Calu3 (cell line): Measurements from ENCODE around the gene AHNAK. TPM values are rescaled to one million over a fixed set of nuclear protein-coding genes. Genes with fewer than 3 reads are reported as not detected.
A peak's percentile ranks its signal among the peaks of the same experiment; 100 is the strongest.
"Not testable (repeated sequence)": the region's sequence is repeated elsewhere in the genome, so short reads cannot be mapped to it uniquely, and the experiment has no call there.

Source experiments
- BruUV-seq: library from RNA; stranded (reverse); fragments of 400-500 nt; replicated peaks from 2 replicates; lab custom pipeline; 2021; lab: Mats Ljungman, UMichigan
- CTCF ChIA-PET: fragments of 300-600 bp; sonication (Branson Sonifier 250); formaldehyde crosslinking; loops from one replicate; lab custom pipeline; 2022; ENCODE audit warnings: antibody characterized with exemption; lab: Charles Lee
- DNase-seq: peaks from one replicate; pipeline ENCODE4 v3.0.0; 2022
- H3K27ac Mint-ChIP-seq: one replicate; pipeline ENCODE4 v1.8.0; 2022; ENCODE audit warnings: mixed read lengths; ENCODE audit not compliant: unreplicated experiment
- H3K27me3 Mint-ChIP-seq: one replicate; pipeline ENCODE4 v1.8.0; 2022; ENCODE audit warnings: mixed read lengths; ENCODE audit not compliant: unreplicated experiment
- H3K36me3 Mint-ChIP-seq: one replicate; pipeline ENCODE4 v1.8.0; 2022; ENCODE audit warnings: mild to moderate bottlenecking, moderate library complexity, mixed read lengths; ENCODE audit not compliant: insufficient read depth, unreplicated experiment
- H3K4me1 Mint-ChIP-seq: one replicate; pipeline ENCODE4 v1.8.0; 2022; ENCODE audit warnings: mild to moderate bottlenecking, low read depth, mixed read lengths; ENCODE audit not compliant: unreplicated experiment
- H3K4me3 Mint-ChIP-seq: one replicate; pipeline ENCODE4 v1.8.0; 2022; ENCODE audit warnings: mild to moderate bottlenecking, low read depth, moderate library complexity, mixed read lengths; ENCODE audit not compliant: unreplicated experiment
- H3K9me3 Mint-ChIP-seq: one replicate; pipeline ENCODE4 v1.8.0; 2022; ENCODE audit warnings: low read depth, mixed read lengths; ENCODE audit not compliant: unreplicated experiment
- CTCF ChIP-seq: fragments of 200-600 bp; IDR thresholded peaks from one replicate; pipeline ENCODE4 v1.8.0; 2022; ENCODE audit warnings: antibody characterized with exemption; ENCODE audit not compliant: unreplicated experiment
- intact Hi-C: fragments of 100-400 bp; cut with micrococcal nuclease; formaldehyde crosslinking; loops from one replicate; pipeline ENCODE4 v1.10.0; 2022; ENCODE audit not compliant: unreplicated experiment
- total RNA-seq: library from RNA; stranded (reverse); gene quantifications from 2 replicates; pipeline ENCODE4 v1.2.3, GENCODE V29; 2022

AHNAK gene
- total RNA-seq, 1 experiment from 2014 or later = 246 TPM

GRCh38 chr11:62554387-62555167 is 8.0 kb upstream of the AHNAK start:
- Mint-ChIP-seq H3K36me3 (peaks cover 77% of the 10 kb centered on the region), H3K27ac (peak overlapping the region; percentile 98), H3K9me3 (no peaks in the 10 kb centered on the region), H3K4me1 (peaks cover 73% of the 10 kb centered on the region), H3K27me3 (no peaks in the 10 kb centered on the region), H3K4me3 (peak overlapping the region; percentile 54)
- CTCF ChIA-PET = interaction anchor here (1.6 to 2.0 kb wide), 4 partner anchors 10 to 130 kb away, joined by 6 to 24 read pairs (median 12); no protein-coding TSS in a partner anchor
- DNase-seq = no peak
- BruUV-seq = no TSS peak
- intact Hi-C loops = no loop called here
- TF ChIP-seq CTCF = no peak

- DNase-seq = peak; percentile 44
- intact Hi-C loops = no loop called here
- BruUV-seq = no TSS peak
- Mint-ChIP-seq H3K4me1 (peaks cover 68% of the 10 kb centered on the region), H3K9me3 (no peaks in the 10 kb centered on the region), H3K27ac (peak overlapping the region; percentile 98), H3K4me3 (peak overlapping the region; percentile 54), H3K36me3 (peaks cover 72% of the 10 kb centered on the region), H3K27me3 (no peaks in the 10 kb centered on the region)
- no peak for TF ChIP-seq CTCF
- CTCF ChIA-PET = interaction anchor here (1.6 to 2.0 kb wide), 4 partner anchors 10 to 129 kb away, joined by 4 to 24 read pairs (median 11); partner anchors contain the start of gene TUT1
These were observed 7.3 kb upstream of the AHNAK start for GRCh38 chr11:62553839-62554361.

- H3K27me3 Mint-ChIP-seq = no peaks in the 10 kb centered on the region
- intact Hi-C loops = no loop called here
- CTCF ChIA-PET = interaction anchor here (0.8 to 2.0 kb wide), 7 partner anchors 9 to 128 kb away, joined by 3 to 24 read pairs (median 4); partner anchors contain the start of genes INTS5 and TUT1
- peak overlapping the region; percentile 98 for H3K27ac Mint-ChIP-seq
- no peaks in the 10 kb centered on the region for H3K9me3 Mint-ChIP-seq
- peak overlapping the region; percentile 54 for H3K4me3 Mint-ChIP-seq
- peaks cover 72% of the 10 kb centered on the region for H3K36me3 Mint-ChIP-seq
- BruUV-seq = TSS peak; percentile 75
- DNase-seq = peak; percentile 87
- peaks cover 74% of the 10 kb centered on the region for H3K4me1 Mint-ChIP-seq
- TF ChIP-seq CTCF = no peak
These were observed 6.7 kb upstream of the AHNAK start for GRCh38 chr11:62553080-62553838.

- Mint-ChIP-seq H3K27me3 (no peaks in the 10 kb centered on the region), H3K9me3 (no peaks in the 10 kb centered on the region), H3K4me3 (peak overlapping the region; percentile 54), H3K4me1 (peaks cover 80% of the 10 kb centered on the region), H3K36me3 (peaks cover 72% of the 10 kb centered on the region), H3K27ac (peak overlapping the region; percentile 98)
- no TSS peak for BruUV-seq
- TF ChIP-seq CTCF = no peak
- peak; percentile 39 for DNase-seq
- intact Hi-C loops = no loop called here
- CTCF ChIA-PET = interaction anchor here (0.8 to 2.0 kb wide), 11 partner anchors 8 to 128 kb away, joined by 3 to 24 read pairs (median 4); partner anchors contain the start of genes EEF1G, INTS5 and TUT1
These were observed 6.0 kb upstream of the AHNAK start for GRCh38 chr11:62552485-62553079.

GRCh38 chr11:62550478-62550877 is 3.9 kb upstream of the AHNAK start:
- Mint-ChIP-seq H3K36me3 (peaks cover 72% of the 10 kb centered on the region), H3K27ac (peak overlapping the region; percentile 98), H3K4me1 (peaks cover 65% of the 10 kb centered on the region)
- BruUV-seq, DNase-seq, H3K9me3 Mint-ChIP-seq, H3K27me3 Mint-ChIP-seq, intact Hi-C loops, H3K4me3 Mint-ChIP-seq: not testable (repeated sequence)
- CTCF ChIA-PET = interaction anchor here (1.7 to 1.8 kb wide), 2 partner anchors 8 to 10 kb away, joined by 6 to 18 read pairs; no protein-coding TSS in a partner anchor
